ENCODE data around the gene GART.

DNA sequence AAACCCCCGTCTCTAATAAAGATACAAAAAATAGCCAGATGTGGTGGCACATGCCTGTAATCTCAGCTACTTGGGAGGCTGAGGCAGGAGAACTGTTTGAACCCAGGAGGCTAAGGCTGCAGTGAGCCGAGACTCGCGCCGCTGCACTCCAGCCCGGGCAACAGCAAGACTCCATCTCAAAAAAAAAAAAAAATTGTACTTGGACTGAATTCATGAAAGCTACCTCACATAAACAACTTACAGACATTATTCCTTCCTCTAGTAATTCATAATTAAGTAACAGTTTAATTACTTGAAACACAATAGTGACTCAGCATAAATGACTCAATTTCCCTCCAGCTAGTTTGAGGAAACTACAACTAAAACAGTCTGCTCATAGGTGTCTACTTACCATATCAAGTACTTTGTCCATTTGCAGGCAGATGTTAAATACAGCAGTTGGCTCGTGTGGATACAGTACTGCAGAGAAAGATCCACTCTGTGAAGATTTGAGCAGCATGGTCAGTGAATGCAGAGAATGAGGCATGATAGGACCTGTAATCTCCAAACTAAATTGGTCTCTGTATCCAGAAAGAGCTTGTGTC is 37.1 kb upstream of the GART start:
- TF ChIP-seq, protein P1, sequence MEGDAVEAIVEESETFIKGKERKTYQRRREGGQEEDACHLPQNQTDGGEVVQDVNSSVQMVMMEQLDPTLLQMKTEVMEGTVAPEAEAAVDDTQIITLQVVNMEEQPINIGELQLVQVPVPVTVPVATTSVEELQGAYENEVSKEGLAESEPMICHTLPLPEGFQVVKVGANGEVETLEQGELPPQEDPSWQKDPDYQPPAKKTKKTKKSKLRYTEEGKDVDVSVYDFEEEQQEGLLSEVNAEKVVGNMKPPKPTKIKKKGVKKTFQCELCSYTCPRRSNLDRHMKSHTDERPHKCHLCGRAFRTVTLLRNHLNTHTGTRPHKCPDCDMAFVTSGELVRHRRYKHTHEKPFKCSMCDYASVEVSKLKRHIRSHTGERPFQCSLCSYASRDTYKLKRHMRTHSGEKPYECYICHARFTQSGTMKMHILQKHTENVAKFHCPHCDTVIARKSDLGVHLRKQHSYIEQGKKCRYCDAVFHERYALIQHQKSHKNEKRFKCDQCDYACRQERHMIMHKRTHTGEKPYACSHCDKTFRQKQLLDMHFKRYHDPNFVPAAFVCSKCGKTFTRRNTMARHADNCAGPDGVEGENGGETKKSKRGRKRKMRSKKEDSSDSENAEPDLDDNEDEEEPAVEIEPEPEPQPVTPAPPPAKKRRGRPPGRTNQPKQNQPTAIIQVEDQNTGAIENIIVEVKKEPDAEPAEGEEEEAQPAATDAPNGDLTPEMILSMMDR (optimal IDR thresholded peaks at IDR 0.05 in 1 of 3, IDR thresholded peaks at IDR 0.05 in 1 of 3, conservative IDR thresholded peaks at IDR 0.05 in 1 of 3; ENCODE audit: extremely low read depth in 1 of 3, insufficient read depth in 2 of 3, low read length in 3 of 3): no peak
- no peak for TF ChIP-seq EZH2 (IDR thresholded peaks at IDR 0.05; ENCODE audit: low read length)
